ENCODE results near the gene ABCB9. TPM values are rescaled to one million over a fixed set of nuclear protein-coding genes. Genes with fewer than 3 reads are reported as not detected.

ABCB9 gene
- total and polyA plus RNA-seq, 2 experiments from 2014 or later: 1.2 to 7.0 TPM

GRCh38 chr12:122960193-122960569, 6.1 kb downstream of the ABCB9 start (continued):
- TF ChIP-seq ZNF462 (CRISPR knock-in tag; IDR thresholded peaks at IDR 0.05) (no peak), STAT1 (IDR thresholded peaks at IDR 0.05; ENCODE audit: unreplicated experiment) (no peak), ZNF331 (CRISPR knock-in tag; IDR thresholded peaks at IDR 0.05; ENCODE audit: low read depth) (no peak), ETS1 (IDR thresholded peaks at IDR 0.05) (no peak), POLR2AphosphoS5 (IDR thresholded peaks at IDR 0.05; ENCODE audit: low read depth) (no peak), EZH2phosphoT487 (IDR thresholded peaks at IDR 0.05; ENCODE audit: unreplicated experiment) (no peak)

- Histone ChIP-seq H3K27me3 (ENCODE audit: insufficient read depth) (no peaks in the 10 kb centered on the region), H3K36me3 (ENCODE audit: insufficient read depth) (no peaks in the 10 kb centered on the region), H4K20me1 (replicated peaks; ENCODE audit: insufficient read depth) (no peaks in the 10 kb centered on the region), H3K79me2 (replicated peaks; ENCODE audit: insufficient read depth) (no peaks in the 10 kb centered on the region), H3K4me1 (ENCODE audit: insufficient read depth) (no peaks in the 10 kb centered on the region; the same call in 1 of the 2 replicates), H3K4me3 (no peak overlapping the region), H3F3A (replicated peaks; ENCODE audit: low read depth) (no peaks in the 10 kb centered on the region), H3K4me2 (no peak overlapping the region), H3K9me2 (ENCODE audit: insufficient read depth) (no peaks in the 10 kb centered on the region), H2AFZ (no peak overlapping the region), H3K27ac (ENCODE audit: low read depth) (no peak overlapping the region)
- DNase-seq (ENCODE audit: low spot score): no peak
- Mint-ChIP-seq H3K27ac (no peak overlapping the region), H3K4me1 (peaks cover 7% of the 10 kb centered on the region), H3K9me3 (no peaks in the 10 kb centered on the region), H3K4me3 (no peak overlapping the region), H3K36me3 (ENCODE audit: low read depth) (peaks cover 3% of the 10 kb centered on the region; the same call in 1 of the 3 replicates), H3K27me3 (ENCODE audit: insufficient read depth, low read depth, poor library complexity) (peaks cover 2% of the 10 kb centered on the region)
- no peak for ATAC-seq
- TF ChIP-seq JUNB (IDR thresholded peaks at IDR 0.05; ENCODE audit: unreplicated experiment) (no peak), STAT1 (IDR thresholded peaks at IDR 0.05; ENCODE audit: unreplicated experiment) (no peak), ZNF462 (CRISPR knock-in tag; IDR thresholded peaks at IDR 0.05) (no peak), EZH2phosphoT487 (IDR thresholded peaks at IDR 0.05; ENCODE audit: unreplicated experiment) (no peak), EZH2 (IDR thresholded peaks at IDR 0.05; ENCODE audit: low read depth, unreplicated experiment) (no peak)
These were observed 6.6 kb downstream of the ABCB9 start for GRCh38 chr12:122959566-122960192.
